SK-N-SH treated with all-trans-retinoic acid at 6 μM for 48 hours (cell line): Measurements from ENCODE around the gene MMP24OS.

Experiments used
- CREB5 ChIP-seq: fragments of 250-450 bp; sonication (Bioruptor Pico); IDR thresholded peaks from 2 replicates; pipeline ENCODE4 v1.5.1; 2020; ENCODE audit warnings: low read depth, mild to moderate bottlenecking, moderate library complexity
- CSDC2 ChIP-seq: fragments of 250-450 bp; sonication (Bioruptor Pico); IDR thresholded peaks from 2 replicates; pipeline ENCODE4 v1.5.0; 2020; ENCODE audit warnings: mild to moderate bottlenecking, moderate library complexity
- ESRRG ChIP-seq: fragments of 250-450 bp; sonication (Bioruptor Pico); IDR thresholded peaks from 2 replicates; pipeline ENCODE4 v1.6.1; 2021; ENCODE audit warnings: mild to moderate bottlenecking
- OSR1 ChIP-seq: fragments of 250-450 bp; sonication (Bioruptor Pico); IDR thresholded peaks from 2 replicates; pipeline ENCODE4 v1.8.0; 2022; ENCODE audit warnings: moderate library complexity, mild to moderate bottlenecking, inconsistent platforms
- PATZ1 ChIP-seq: fragments of 250-450 bp; sonication (Bioruptor Pico); IDR thresholded peaks from 2 replicates; pipeline ENCODE4 v1.8.0; 2020; ENCODE audit warnings: mild to moderate bottlenecking, moderate library complexity, borderline replicate concordance
- ZC3H10 ChIP-seq: fragments of 250-450 bp; sonication (Bioruptor Pico); IDR thresholded peaks from 2 replicates; pipeline ENCODE4 v1.5.1; 2021; ENCODE audit warnings: mild to moderate bottlenecking, moderate library complexity
- ZFP3 ChIP-seq: fragments of 250-450 bp; sonication (Bioruptor Pico); IDR thresholded peaks from 2 replicates; pipeline ENCODE4 v1.5.0; 2020; ENCODE audit warnings: mild to moderate bottlenecking, moderate library complexity
- ZFP30 ChIP-seq: fragments of 450-650 bp; formaldehyde crosslinking; IDR thresholded peaks from 2 replicates; pipeline ENCODE4 v1.5.0; 2022; ENCODE audit warnings: mild to moderate bottlenecking, moderate library complexity
- ZNF8 ChIP-seq: fragments of 450-650 bp; formaldehyde crosslinking; IDR thresholded peaks from 2 replicates; pipeline ENCODE4 v1.5.0; 2020; ENCODE audit warnings: mild to moderate bottlenecking, moderate library complexity

GRCh38 chr20:35243317-35243716, 34.6 kb downstream of the MMP24OS start:
- no peak for TF ChIP-seq CREB5 (CRISPR knock-in tag)
- TF ChIP-seq ZFP3 (CRISPR knock-in tag), result no peak
- TF ChIP-seq PATZ1 (CRISPR knock-in tag), result no peak
- TF ChIP-seq ZFP30, result no peak
- TF ChIP-seq OSR1 (CRISPR knock-in tag), result no peak
- TF ChIP-seq ESRRG (CRISPR knock-in tag), result no peak
- no peak for TF ChIP-seq ZNF8 (CRISPR knock-in tag)
- TF ChIP-seq CSDC2 (CRISPR knock-in tag), result no peak
- TF ChIP-seq ZC3H10 (CRISPR knock-in tag), result no peak
